HG03575 (cell line): Measurements from ENCODE around the gene KLC1.

ENCODE experiments used
- ATAC-seq: cut with Tn5 transposase; IDR thresholded peaks from one replicate; pipeline ENCODE4 v1.9.1; 2021; ENCODE audit not compliant: unreplicated experiment, insufficient number of reproducible peaks, low FRiP score; ENCODE audit errors: extremely low read depth

The KLC1 gene

DNA sequence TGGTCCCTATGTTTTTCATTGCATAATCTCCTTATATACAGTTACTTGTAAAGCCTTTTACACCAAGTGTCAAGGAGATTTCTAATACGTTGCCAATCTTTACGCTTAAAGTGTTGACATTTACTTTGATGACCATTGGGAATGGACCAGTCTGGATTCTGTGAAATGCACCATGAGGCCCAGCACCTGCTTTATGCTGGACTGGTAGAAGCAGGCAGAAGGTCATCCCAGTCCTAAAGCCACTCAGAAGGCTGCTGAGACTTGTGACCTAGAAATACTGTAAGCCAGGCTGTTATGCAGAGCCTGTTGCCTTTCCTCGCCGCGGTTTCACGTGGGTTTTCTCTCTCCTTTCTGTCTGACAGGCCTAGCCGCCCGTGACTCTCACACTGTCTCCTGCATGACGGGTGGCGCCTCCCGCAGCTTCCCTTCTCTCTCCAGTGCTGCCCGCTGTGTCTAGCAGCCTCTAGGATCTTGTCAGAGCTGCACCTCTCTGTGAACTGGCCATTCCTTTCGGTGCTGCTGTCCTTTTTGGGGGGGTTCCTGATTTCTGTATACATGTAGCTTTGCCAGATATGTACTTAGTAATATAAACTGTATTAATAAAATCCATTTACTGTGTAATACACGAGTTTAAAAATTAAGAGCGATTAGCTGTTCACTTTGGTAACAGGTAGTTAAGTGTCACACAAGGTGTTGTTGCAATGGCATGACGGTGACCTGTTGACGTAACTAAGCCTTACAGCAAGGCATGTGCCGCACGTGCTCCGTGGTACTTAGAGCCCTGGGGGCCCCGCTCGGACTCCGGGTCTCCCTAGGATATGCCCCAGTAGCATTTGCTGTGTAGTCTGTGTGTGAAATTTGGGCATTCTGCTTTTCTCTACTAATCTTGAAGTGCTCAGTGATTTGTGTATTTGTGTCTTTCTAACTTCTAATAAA lies 56.5 kb downstream of the KLC1 start:
- ATAC-seq, result no peak

DNA sequence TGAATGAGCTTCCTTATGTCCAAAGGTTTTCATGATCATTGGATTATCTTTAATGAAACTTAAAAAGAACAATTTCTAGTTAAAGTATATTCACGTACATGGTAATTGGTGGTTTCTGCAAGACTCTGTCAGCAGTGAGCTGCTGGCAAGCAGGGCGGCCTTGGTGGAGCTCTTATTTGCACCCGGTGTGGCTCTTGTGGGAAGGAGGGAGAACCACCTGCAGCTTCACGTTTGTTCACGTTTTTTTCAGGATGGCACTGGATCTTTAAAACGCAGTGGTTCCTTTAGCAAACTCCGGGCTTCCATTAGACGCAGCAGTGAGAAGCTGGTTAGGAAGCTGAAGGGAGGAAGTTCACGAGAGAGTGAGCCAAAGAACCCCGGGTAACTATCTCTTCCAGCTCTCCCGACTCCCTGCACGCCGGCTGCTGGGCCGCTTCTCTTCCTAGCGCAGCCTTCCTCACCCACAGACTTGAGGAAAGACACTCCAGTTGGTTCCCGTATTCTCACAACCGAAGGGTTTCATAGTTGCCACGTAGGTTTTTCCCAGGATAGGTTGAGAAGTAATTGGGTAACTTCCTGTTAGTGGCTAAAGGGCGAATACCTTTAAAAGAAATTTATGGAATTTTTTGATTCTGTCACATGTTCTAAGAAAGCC lies 57.9 kb downstream of the KLC1 start:
- no peak for ATAC-seq

DNA sequence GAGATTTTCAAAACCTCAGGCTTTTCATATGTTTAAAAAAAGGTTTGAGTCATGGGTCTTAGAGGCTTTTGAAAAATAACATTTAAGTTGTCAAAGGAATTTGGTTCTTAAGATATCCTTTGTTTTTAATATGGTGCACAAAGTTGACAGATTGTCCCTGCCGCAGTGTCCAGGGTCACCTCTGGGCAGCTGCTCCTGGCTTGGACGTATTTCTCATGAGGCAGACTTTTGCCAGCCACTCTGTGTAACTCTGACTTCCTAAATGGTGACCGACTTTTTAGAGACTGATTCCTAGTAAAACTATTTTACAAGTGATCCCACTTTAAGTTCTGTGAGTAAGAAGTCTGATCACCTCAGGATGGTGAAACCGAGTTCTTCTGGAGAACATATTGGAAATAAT lies 58.7 kb downstream of the KLC1 start:
- no peak for ATAC-seq

DNA sequence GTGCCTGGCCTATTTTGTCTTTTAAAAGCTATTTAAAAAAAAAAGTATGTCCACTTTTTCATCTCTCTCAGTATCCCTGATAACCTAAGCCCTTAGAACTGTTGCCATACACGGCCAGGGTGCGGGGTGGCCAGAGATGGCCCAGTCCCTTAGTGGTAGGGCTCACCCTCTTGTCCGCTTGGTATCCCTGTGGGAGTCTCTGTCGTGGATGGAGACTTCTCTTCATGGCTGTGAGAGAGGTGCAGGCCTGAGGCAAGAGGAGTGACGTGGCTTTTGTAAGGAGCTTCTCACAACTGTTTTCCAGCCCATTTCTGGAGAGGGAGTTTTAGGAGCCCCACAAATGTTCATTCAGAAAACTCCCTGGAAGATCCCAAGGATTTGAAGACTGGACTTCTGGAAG lies 59.4 kb downstream of the KLC1 start:
- no peak for ATAC-seq

DNA sequence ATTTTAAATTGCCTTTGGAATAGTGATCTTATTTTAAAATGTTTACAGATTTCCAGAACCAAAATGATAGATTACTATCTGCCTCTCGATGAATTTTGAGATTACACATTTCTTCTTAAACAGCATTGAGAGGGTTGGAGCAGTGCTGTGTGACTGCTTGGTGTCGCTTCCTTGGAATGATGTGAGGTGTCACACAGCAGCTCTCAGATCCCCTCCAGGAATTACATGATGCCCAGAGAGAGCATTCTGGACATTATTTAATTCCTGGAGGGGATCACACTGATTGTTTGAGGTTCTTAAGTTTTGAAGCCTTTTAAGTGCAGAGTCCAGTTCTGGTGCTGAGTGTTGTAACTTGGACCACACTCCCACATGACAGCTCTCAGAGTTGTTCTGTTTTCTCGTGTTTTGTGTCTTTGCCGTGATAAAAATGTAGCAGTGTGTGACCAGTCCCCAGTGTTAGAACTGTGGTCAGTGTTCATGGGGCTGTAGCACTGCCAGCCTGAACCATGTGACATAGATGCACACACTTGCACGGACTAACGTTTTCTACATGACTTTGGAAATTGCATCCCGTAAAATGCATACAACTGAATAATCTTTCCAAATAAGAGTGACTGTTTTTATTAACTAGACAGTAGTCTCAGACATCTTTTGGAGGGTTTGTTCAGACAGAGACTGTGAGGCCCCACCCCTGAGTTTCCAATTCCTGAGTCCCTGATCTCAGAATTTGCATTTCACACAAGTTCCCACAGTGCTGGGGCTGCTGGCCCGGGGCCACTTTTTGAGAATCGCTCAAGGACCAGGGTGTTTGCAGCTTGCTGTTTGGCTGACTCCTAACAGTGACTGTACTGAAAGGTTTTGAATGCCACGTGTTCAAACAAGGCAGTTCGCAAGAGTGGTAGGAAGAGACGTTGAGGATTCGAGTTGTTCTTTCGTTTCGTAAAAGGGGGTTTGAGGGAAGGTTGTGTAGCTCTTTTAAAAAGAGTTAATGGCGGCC lies 60.2 kb downstream of the KLC1 start:
- ATAC-seq, result no peak

DNA sequence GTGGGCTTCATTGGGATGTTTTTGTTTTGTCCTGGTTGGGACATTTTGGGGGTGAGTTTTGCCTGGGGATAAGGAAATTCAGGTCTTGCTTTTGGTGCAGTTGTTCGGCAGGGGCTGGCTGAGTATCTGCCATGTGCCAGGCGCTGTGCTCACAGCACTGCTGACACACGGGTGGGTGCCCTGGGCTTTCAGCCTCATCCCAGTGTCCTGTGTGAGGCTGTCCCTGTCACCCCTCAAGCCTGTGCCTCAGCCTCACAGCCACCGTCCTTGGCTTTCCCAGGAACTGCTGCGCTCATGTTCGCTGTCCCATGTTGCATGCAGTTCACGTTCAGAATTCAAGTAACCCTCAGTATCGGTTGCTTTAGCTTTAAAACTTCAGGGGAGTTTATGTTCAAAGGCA lies 61.3 kb downstream of the KLC1 start:
- no peak for ATAC-seq

DNA sequence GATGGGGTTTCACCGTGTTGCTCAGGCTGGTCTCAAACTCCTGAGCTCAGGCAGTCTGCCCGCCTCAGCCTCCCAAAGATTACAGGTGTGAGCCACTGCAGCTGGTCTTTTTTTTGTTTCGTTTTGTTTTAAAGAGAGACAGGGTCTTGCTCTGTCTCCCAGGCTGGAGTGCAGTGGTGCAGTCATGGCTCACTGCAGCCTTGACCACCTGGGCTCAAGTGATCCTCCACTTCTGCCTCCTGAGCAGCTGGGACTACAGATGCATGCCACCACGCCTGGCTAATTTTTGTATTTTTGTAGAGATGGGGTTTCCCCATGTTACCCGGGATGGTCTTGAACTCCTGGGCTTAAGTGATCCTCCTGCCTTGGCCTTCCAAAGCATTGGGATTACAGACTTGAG lies 62.6 kb downstream of the KLC1 start:
- ATAC-seq, result peak; percentile 43

DNA sequence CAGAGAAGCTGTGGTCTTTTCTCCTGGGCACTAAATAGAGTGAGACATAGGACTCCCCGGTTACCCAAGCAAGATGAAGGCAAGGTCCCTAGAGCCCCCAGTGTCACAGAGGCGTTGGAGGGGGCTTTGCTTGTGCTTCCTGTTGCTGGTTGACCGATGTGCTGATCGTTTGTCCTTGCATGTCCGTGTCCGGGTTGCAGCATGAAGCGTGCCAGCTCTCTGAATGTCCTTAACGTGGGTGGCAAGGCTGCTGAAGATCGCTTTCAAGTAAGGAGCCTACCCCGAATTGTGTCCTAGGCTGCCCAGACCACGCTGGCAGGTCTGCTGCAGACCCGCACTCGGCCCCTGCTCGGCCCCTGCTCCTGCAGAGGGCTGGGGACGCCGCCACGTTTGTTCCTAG lies 63.1 kb downstream of the KLC1 start:
- peak; percentile 10 for ATAC-seq

DNA sequence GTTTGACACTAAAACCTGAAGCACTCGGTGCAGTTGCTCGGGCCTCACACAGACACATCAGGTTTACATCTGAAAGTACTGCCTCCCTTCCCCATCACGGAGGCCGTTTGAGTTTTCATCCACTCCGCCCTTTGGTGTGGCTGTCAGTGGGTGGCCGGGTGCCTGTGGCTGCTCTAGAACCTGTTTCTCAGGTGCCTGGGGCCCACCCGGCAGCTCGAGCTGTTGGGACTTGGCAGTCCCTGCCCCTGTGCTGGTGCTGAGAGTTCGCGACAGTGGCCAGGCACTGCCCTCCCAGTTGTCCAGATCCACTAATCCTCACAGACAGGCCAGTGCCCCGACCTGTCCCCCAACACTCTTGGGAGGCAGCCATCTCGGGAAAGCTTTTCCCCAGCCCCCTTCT lies 63.9 kb downstream of the KLC1 start:
- ATAC-seq, result no peak

DNA sequence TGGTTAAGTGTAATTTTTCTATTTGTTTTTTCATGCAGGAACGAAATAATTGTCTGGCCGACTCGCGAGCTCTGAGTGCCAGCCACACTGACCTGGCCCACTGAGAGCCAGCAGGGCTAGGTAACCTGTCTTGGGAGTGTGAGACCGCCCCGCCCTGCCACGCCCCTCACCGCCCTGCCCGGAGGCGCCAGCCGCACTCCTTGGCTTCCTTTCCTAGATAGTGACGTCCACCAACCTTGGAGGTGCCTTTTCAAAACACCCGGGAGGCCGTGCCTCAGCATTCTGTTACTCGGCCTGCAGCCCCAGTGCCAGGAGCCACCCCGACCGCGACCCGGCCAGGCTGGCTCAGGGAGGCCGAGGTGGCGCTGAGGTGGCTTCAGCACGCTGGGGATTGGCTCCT lies 64.5 kb downstream of the KLC1 start:
- no peak for ATAC-seq

DNA sequence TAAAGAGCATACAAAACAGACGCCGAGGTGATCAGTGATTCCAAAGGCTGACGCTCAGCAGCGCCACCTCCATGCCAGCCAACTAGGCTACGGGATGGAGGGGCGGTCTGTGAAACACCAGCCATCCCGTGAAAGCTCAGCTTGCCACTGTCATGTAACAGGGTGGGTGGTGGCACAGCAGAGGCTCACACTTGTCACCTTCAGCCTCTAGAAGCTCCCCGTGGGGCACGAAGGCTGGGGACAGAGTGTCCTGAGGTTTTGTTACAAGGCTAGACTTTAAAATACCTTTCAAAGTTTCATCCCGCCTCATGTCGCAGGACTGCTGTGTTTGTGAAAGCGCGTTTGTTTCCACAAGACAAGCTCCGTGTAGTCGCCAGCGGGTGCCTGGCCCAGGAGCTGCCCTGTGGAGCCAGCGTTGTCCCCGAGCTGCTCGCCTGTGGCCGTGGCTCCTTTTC lies 65.6 kb downstream of the KLC1 start:
- ATAC-seq, result no peak

DNA sequence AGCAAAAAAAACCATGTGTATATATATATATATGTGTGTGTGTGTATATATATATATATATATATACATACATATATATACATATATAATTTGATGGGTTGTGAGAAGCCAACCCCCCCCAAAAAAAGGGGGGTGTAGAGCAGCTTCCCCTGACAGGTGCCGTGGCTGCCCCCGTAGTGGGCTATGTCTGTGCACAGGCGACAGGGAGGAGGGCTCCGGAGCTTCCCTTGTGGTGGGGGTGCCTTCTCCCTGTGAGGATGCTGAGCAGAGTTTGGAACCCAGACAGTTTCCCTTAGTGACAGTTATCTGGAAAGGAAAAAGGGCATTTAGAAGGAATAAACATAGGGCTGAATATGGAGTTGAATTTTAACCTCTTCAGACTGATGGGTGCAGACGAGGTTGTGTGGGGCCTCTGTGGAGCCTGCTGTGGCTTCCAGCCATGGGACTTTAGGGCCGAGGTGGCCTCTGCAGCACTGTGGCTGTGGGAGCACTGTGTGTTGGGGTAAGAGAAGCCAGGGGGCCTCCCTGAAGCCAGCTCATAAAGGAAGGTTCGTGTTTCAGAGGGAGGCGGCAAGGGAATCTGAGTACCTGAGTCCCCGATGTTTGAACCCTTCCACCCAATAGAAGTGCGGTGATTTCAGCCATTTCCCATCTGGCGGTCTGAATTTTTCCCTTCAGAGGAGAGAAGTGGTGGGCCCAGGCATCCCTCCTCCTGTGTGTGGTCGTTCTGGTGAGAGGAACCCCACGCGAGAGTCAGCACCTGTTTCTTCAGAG lies 66.5 kb downstream of the KLC1 start:
- no peak for ATAC-seq

DNA sequence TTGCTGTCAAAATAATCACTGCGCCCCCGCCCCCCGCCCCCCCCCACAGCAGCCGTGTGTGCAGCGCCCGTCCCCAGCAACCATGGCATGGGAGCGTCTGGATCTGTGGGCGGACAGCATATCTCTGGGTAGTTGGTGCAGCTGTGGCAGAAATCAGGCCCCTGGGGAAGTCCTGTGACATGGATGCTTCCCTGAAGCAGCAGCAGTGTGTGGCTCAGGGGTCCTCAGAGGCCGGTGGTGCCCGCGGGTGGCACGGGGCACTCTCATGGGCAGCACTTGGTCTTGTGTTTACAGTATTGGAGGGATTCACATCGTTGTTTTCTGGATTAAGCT lies 67.0 kb downstream of the KLC1 start:
- no peak for ATAC-seq

DNA sequence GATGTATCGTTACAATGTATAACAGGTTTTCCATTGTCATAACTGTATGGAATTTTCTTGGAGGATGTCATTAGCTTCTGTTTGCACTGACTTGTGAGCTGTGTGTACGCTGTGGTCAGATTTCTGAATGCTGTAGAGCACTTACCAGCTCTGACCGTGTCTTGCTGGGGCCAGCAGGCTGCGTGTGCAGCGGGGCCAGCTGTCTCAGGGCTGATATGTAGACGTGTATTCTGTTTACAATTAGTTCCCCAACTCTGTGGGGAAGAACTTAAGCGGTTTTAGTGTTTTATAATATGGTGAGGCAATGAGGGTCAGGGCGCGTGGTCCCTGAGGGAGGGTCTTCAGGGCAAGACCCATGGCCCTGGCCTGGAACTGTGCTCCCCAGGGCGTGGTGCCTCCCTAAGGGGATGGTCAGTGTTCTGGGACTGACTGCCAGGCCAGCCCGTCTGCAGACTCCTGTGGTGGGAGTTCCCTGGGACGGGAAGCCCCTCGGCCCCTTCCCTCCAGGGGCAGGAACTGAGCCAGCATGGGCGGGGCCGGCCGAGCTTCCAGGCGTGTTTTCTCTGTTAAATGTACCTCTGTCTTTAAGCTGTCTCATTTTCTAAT lies 67.6 kb downstream of the KLC1 start:
- no peak for ATAC-seq

DNA sequence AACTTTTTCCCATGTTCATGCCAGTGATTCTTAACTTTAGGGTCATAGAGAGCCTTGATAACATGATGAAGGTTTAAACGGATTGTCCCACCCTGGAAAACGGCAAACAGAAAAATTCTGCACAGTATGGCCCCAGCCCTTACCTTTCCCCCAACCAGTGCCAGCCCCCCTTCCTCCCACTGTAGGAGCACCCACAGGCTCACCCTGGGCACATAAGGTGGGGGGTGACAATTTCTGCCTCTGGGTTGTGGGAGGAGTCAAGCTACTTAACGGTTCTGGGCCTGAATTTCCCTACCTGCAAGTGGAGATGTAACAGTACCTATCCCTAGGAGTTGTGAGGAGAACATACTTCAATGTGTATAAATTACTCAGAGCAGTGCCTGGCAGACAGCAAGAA lies 68.2 kb downstream of the KLC1 start:
- no peak for ATAC-seq

DNA sequence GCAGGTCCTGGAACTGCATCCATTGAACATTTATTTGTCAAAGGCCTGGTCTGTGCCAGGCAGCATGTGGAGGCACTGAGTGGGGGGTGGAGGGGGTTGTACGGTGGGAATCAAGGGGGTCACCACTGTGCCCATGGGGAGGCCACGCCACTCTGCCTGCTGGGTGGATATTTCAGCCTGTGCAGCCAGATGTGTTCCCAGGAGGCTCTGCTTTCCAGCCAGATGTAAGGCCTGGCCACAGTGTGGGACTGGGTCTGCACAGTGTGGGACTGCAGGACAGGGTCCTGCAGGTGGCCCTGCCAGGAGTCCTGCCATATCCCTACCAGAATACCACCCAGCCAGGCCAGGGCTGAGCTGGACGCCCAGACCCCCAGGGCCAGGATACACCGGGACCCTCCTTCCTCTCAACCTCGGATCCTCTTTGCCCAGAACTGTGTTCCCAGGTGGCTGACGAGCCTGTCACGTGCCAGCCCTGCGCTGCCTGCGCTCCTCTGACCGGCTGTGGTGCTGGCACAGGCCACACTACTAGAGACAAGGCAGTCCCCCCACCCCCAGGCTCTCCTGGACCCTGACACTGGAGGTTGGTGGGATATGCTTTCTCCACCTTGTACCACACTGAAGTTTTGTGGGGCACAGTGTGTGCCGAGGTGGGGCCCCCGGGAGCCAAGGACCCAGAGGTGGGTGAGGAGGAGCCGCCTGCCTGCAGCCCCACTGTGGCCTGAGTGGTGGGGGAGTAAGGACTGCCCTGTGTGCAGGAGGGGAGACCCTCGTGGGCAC lies 68.8 kb downstream of the KLC1 start:
- ATAC-seq, result no peak

DNA sequence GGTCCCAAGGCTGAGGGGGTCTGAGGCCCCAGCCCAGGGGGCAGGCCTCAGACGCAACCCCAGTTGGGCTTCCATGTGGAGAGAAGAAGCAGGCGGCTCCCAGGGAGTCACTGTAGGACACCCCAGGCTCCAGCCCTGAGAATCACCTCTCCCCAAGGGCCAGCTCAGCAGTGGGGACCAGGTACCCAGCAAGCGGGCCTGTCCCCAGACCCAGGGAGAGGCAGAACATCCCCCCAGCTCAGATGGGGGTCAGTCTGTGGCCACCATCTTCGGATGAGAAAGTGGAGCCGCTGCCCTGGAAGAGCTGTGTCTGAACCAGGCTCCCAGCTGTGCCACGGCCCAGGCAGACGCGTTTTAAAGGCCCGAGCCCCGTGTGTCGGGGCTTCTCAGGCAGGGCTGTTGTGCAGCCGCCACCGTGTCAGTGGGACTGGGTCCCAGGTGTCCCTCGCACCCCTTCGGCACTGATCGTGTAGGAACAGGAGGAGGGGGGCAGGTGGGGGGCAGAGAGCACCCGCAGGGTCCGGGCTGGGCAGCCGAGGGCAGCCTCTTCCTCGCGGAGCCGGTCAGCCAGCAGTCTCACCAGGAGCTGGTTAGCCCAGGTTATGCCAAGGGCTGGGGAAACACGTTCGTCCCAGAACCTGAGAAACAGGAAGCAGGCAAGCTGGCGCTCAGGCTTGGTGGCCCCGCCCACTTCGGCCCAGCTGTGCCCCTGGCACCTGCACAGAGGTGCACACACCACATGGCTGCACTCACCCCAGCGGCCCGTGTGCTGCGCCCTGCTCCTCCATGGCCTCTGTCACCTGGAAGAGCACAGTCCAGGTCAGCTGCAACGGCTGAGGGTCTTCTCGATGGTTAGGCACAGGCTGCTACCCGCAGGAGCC lies 69.6 kb downstream of the KLC1 start:
- ATAC-seq, result no peak
